MM.1S (cell line): Measurements from ENCODE around the gene NPHP1.
"Not testable (repeated sequence)": the region's sequence is repeated elsewhere in the genome, so short reads cannot be mapped to it uniquely, and the experiment has no call there.

Source experiments
- DNase-seq: peaks from one replicate; pipeline ENCODE4 v3.0.0-alpha.2; 2015
- H2AFZ ChIP-seq: fragments of 300-600 bp; sonication (generic); 2 replicates; pipeline ENCODE4 v1.6.0; 2016; ENCODE audit warnings: antibody characterized with exemption, low read length
- H3F3A ChIP-seq: fragments of 300-600 bp; sonication (generic); 2 replicates; pipeline ENCODE4 v1.6.1; 2016; ENCODE audit warnings: mild to moderate bottlenecking, antibody characterized with exemption, low read length, moderate library complexity, mixed read lengths; ENCODE audit not compliant: insufficient read depth
- H3K27ac ChIP-seq: fragments of 300-600 bp; sonication (generic); 2 replicates; pipeline ENCODE4 v1.5.1; 2016; ENCODE audit warnings: mild to moderate bottlenecking, low read length
- H3K27me3 ChIP-seq: fragments of 300-600 bp; sonication (generic); replicated peaks from 2 replicates; pipeline ENCODE4 v1.6.0; 2016; ENCODE audit warnings: low read length; ENCODE audit not compliant: insufficient read depth
- H3K36me3 ChIP-seq: fragments of 300-600 bp; sonication (generic); replicated peaks from 2 replicates; pipeline ENCODE4 v1.6.1; 2016; ENCODE audit warnings: mild to moderate bottlenecking, low read length, mixed read lengths; ENCODE audit not compliant: insufficient read depth
- H3K4me1 ChIP-seq: fragments of 300-600 bp; sonication (generic); 2 replicates; pipeline ENCODE4 v1.6.1; 2016; ENCODE audit warnings: low read length, mixed read lengths
- H3K4me2 ChIP-seq: fragments of 300-600 bp; sonication (generic); 2 replicates; pipeline ENCODE4 v1.6.0; 2016; ENCODE audit warnings: low read depth, low read length
- H3K4me3 ChIP-seq: fragments of 300-600 bp; sonication (generic); 2 replicates; pipeline ENCODE4 v1.5.1; 2016; ENCODE audit warnings: low read length, mixed read lengths
- H3K79me2 ChIP-seq: fragments of 300-600 bp; sonication (generic); 2 replicates; pipeline ENCODE4 v1.6.1; 2016; ENCODE audit warnings: mixed run types, low read length, mixed read lengths
- H3K9ac ChIP-seq: fragments of 300-600 bp; sonication (generic); 2 replicates; pipeline ENCODE4 v1.6.1; 2016; ENCODE audit warnings: low read length, mixed read lengths
- H3K9me2 ChIP-seq: fragments of 300-600 bp; sonication (generic); replicated peaks from 2 replicates; pipeline ENCODE4 v1.6.1; 2016; ENCODE audit warnings: mild to moderate bottlenecking, low read length, mixed read lengths; ENCODE audit not compliant: insufficient read depth
- H3K9me3 ChIP-seq: fragments of 300-600 bp; sonication (generic); replicated peaks from 2 replicates; pipeline ENCODE4 v1.6.1; 2016; ENCODE audit warnings: mild to moderate bottlenecking, low read length, mixed read lengths; ENCODE audit not compliant: insufficient read depth
- H4K20me1 ChIP-seq: fragments of 300-600 bp; sonication (generic); 2 replicates; pipeline ENCODE4 v1.6.1; 2016; ENCODE audit warnings: mild to moderate bottlenecking, low read length, moderate library complexity, mixed read lengths; ENCODE audit not compliant: insufficient read depth
- CTCF ChIP-seq: fragments of 300-600 bp; sonication (generic); IDR thresholded peaks from 2 replicates; pipeline ENCODE4 v1.5.1; 2016; ENCODE audit warnings: antibody characterized with exemption, low read length, mixed read lengths
- EZH2 ChIP-seq: fragments of 300-600 bp; sonication (generic); optimal IDR thresholded peaks from 2 replicates; pipeline ENCODE3; 2017; ENCODE audit warnings: low read depth, mild to moderate bottlenecking, antibody characterized with exemption, low read length, mixed read lengths
- EZH2phosphoT487 ChIP-seq: fragments of 300-600 bp; sonication (generic); IDR thresholded peaks from 2 replicates; pipeline ENCODE4 v1.6.1; 2018; ENCODE audit warnings: antibody characterized with exemption, low read length

The NPHP1 gene

GRCh38 chr2:110216803-110217202 is 12.0 kb upstream of the NPHP1 start:
- Histone ChIP-seq H3K4me1 (peaks cover 44% of the 10 kb centered on the region), H3K9ac (no peak overlapping the region), H2AFZ (no peak overlapping the region), H3K9me2 (no peaks in the 10 kb centered on the region), H3K27ac (no peak overlapping the region), H3K4me2 (no peak overlapping the region), H3K36me3 (no peaks in the 10 kb centered on the region), H3K27me3 (no peaks in the 10 kb centered on the region), H3K9me3 (no peaks in the 10 kb centered on the region), H3K79me2 (peaks cover 7% of the 10 kb centered on the region), H4K20me1 (no peaks in the 10 kb centered on the region), H3K4me3 (no peak overlapping the region), H3F3A (peaks cover 17% of the 10 kb centered on the region)
- no peak for TF ChIP-seq EZH2
- no peak for TF ChIP-seq CTCF
- no peak for TF ChIP-seq EZH2phosphoT487
- no peak for DNase-seq

- Histone ChIP-seq H3K4me3 (no peak overlapping the region), H3K27me3 (no peaks in the 10 kb centered on the region), H3K36me3 (no peaks in the 10 kb centered on the region), H3K79me2 (peaks cover 13% of the 10 kb centered on the region), H3F3A (peaks cover 17% of the 10 kb centered on the region), H3K4me2 (peak overlapping the region; percentile 65; the same call in 1 of the 2 replicates), H2AFZ (no peak overlapping the region), H4K20me1 (no peaks in the 10 kb centered on the region), H3K9ac (no peak overlapping the region), H3K27ac (peak overlapping the region; percentile 55; the same call in 1 of the 2 replicates), H3K9me3 (no peaks in the 10 kb centered on the region), H3K4me1 (peaks cover 44% of the 10 kb centered on the region), H3K9me2 (no peaks in the 10 kb centered on the region)
- DNase-seq: no peak
- no peak for TF ChIP-seq CTCF
These were observed 11.4 kb upstream of the NPHP1 start for GRCh38 chr2:110216199-110216598.

- Histone ChIP-seq H3K4me2 (peak overlapping the region; percentile 65), H3K9me2 (no peaks in the 10 kb centered on the region)
- TF ChIP-seq EZH2 (no peak), EZH2phosphoT487 (no peak)
These were observed 10.8 kb upstream of the NPHP1 start for GRCh38 chr2:110215566-110216158.

GRCh38 chr2:110215091-110215490 is 10.3 kb upstream of the NPHP1 start:
- no peaks in the 10 kb centered on the region for H3K36me3 ChIP-seq
- no peaks in the 10 kb centered on the region for H4K20me1 ChIP-seq
- peaks cover 40% of the 10 kb centered on the region for H3K4me1 ChIP-seq
- peak overlapping the region; percentile 55; the same call in 1 of the 2 replicates for H3K27ac ChIP-seq
- no peaks in the 10 kb centered on the region for H3K9me2 ChIP-seq
- no peaks in the 10 kb centered on the region for H3K9me3 ChIP-seq
- peak overlapping the region; percentile 65 for H3K4me2 ChIP-seq
- peaks cover 18% of the 10 kb centered on the region for H3K79me2 ChIP-seq
- H3F3A ChIP-seq: peaks cover 13% of the 10 kb centered on the region
- DNase-seq: no peak
- no peak for TF ChIP-seq EZH2phosphoT487
- TF ChIP-seq EZH2: no peak
- TF ChIP-seq CTCF: no peak
- no peaks in the 10 kb centered on the region for H3K27me3 ChIP-seq
- H2AFZ ChIP-seq: no peak overlapping the region
- H3K9ac ChIP-seq: no peak overlapping the region
- H3K4me3 ChIP-seq: peak overlapping the region; percentile 40

More at GRCh38 chr2:110215566-110216158, 10.8 kb upstream of the NPHP1 start:
- Histone ChIP-seq H3K79me2 (peaks cover 18% of the 10 kb centered on the region), H4K20me1 (no peaks in the 10 kb centered on the region), H3K27me3 (no peaks in the 10 kb centered on the region), H3K9ac (no peak overlapping the region), H3K27ac (peak overlapping the region; percentile 55; the same call in 1 of the 2 replicates), H3K9me3 (no peaks in the 10 kb centered on the region), H3K4me3 (peak overlapping the region; percentile 40), H3K4me1 (peaks cover 44% of the 10 kb centered on the region), H3K36me3 (no peaks in the 10 kb centered on the region), H2AFZ (no peak overlapping the region), H3F3A (peaks cover 17% of the 10 kb centered on the region)
- DNase-seq: peak; percentile 38

- not testable (repeated sequence) for H3K4me3 ChIP-seq, H3K9me3 ChIP-seq, H3K27me3 ChIP-seq, DNase-seq, H4K20me1 ChIP-seq, H3K4me2 ChIP-seq, H3K27ac ChIP-seq, H3K36me3 ChIP-seq, H3K9ac ChIP-seq, H2AFZ ChIP-seq, H3K9me2 ChIP-seq
- H3F3A ChIP-seq: peaks cover 12% of the 10 kb centered on the region
- H3K4me1 ChIP-seq: peaks cover 29% of the 10 kb centered on the region
- peaks cover 18% of the 10 kb centered on the region for H3K79me2 ChIP-seq
These were observed 8.7 kb upstream of the NPHP1 start for GRCh38 chr2:110213522-110213921.
